Esophagus squamous epithelium (tissue), 4 donors: ENCODE data around the gene EDDM13.

Experiments
- POLR2A ChIP-seq, 4 donors: fragments of 450-650 bp; IDR thresholded peaks; one replicate each; pipeline ENCODE4 v1.6.1; 2017; ENCODE audit warnings: antibody characterized with exemption in 4 of 4, mild to moderate bottlenecking in 4 of 4, moderate library complexity in 3 of 4
- TF ChIP-seq, protein P1 (sequence below), 6 experiments: fragments of 450-650 bp in 4 of 6; fragments of 200-600 bp in 2 of 6; sonication (generic) in 2 of 6; IDR thresholded peaks; one replicate each; pipeline ENCODE4 v1.5.1; 2016 to 2019; ENCODE audit warnings: antibody characterized with exemption in 6 of 6, mild to moderate bottlenecking in 4 of 6, moderate library complexity in 4 of 6

- TF ChIP-seq POLR2A (IDR thresholded peaks at IDR 0.05): no peak
- TF ChIP-seq, protein P1, sequence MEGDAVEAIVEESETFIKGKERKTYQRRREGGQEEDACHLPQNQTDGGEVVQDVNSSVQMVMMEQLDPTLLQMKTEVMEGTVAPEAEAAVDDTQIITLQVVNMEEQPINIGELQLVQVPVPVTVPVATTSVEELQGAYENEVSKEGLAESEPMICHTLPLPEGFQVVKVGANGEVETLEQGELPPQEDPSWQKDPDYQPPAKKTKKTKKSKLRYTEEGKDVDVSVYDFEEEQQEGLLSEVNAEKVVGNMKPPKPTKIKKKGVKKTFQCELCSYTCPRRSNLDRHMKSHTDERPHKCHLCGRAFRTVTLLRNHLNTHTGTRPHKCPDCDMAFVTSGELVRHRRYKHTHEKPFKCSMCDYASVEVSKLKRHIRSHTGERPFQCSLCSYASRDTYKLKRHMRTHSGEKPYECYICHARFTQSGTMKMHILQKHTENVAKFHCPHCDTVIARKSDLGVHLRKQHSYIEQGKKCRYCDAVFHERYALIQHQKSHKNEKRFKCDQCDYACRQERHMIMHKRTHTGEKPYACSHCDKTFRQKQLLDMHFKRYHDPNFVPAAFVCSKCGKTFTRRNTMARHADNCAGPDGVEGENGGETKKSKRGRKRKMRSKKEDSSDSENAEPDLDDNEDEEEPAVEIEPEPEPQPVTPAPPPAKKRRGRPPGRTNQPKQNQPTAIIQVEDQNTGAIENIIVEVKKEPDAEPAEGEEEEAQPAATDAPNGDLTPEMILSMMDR (IDR thresholded peaks at IDR 0.05): no peak
These were observed 44.2 kb downstream of the EDDM13 start for GRCh38 chr19:56316728-56317127.
